NOMO-1 treated with DMSO at 0.1 percent for 48 hours (cell line): ENCODE measurements around the gene EDC3.
A peak's percentile ranks its signal among the peaks of the same experiment; 100 is the strongest.
"Not testable (repeated sequence)": the region's sequence is repeated elsewhere in the genome, so short reads cannot be mapped to it uniquely, and the experiment has no call there.

Experiments
- DNase-seq: peaks from one replicate; lab custom pipeline; 2025; ENCODE audit not compliant: unreplicated experiment; lab: John Stamatoyannopoulos, UW

Gene EDC3

GRCh38 chr15:74695597-74696397 lies at the start of gene EDC3:
TSS of gene EDC3 (minus strand) at chr15:74696024. CDS start at chr15:74675124, 20,900 bp downstream.
- peak; percentile 85 for DNase-seq

GRCh38 chr15:74742422-74742821 lies 46.6 kb upstream of the EDC3 start:
- DNase-seq: no peak

- DNase-seq: not testable (repeated sequence)
Observed at GRCh38 chr15:74738239-74738638, 42.4 kb upstream of the EDC3 start.

- DNase-seq: no peak
Observed at GRCh38 chr15:74735305-74735704, 39.5 kb upstream of the EDC3 start.

- DNase-seq: no peak
Observed at GRCh38 chr15:74733269-74733668, 37.4 kb upstream of the EDC3 start.

- no peak for DNase-seq
Observed at GRCh38 chr15:74732846-74733245, 37.0 kb upstream of the EDC3 start.

- no peak for DNase-seq
Observed at GRCh38 chr15:74730619-74731316, 34.9 kb upstream of the EDC3 start.

- DNase-seq: not testable (repeated sequence)
Observed at GRCh38 chr15:74729372-74729771, 33.5 kb upstream of the EDC3 start.

- DNase-seq: not testable (repeated sequence)
Observed at GRCh38 chr15:74728699-74729098, 32.9 kb upstream of the EDC3 start.

GRCh38 chr15:74727727-74728126 lies 31.9 kb upstream of the EDC3 start:
- DNase-seq: no peak

- no peak for DNase-seq
Observed at GRCh38 chr15:74726774-74727164, 30.9 kb upstream of the EDC3 start.

- DNase-seq: peak; percentile 12
Observed at GRCh38 chr15:74725845-74726773, 30.3 kb upstream of the EDC3 start.

GRCh38 chr15:74725225-74725774 lies 29.5 kb upstream of the EDC3 start, which contains the start of gene CYP1A1:
TSS of gene CYP1A1 (minus strand) at chr15:74725528. CDS start at chr15:74723097, 2,431 bp downstream.
- no peak for DNase-seq

GRCh38 chr15:74724570-74725224 lies 28.9 kb upstream of the EDC3 start:
- no peak for DNase-seq

GRCh38 chr15:74723754-74724334 lies 28.0 kb upstream of the EDC3 start:
- peak; percentile 63 for DNase-seq

GRCh38 chr15:74723187-74723586 lies 27.4 kb upstream of the EDC3 start:
- no peak for DNase-seq

- DNase-seq: no peak
Observed at GRCh38 chr15:74722591-74722990, 26.8 kb upstream of the EDC3 start.

- DNase-seq: peak; percentile 55
Observed at GRCh38 chr15:74716651-74717050, 20.8 kb upstream of the EDC3 start.

- DNase-seq: no peak
Observed at GRCh38 chr15:74712311-74712710, 16.5 kb upstream of the EDC3 start.
